GM04503 (cell line): ENCODE measurements around the gene SLC22A17.
"Not testable (repeated sequence)": the region's sequence is repeated elsewhere in the genome, so short reads cannot be mapped to it uniquely, and the experiment has no call there.

Source experiments
- DNase-seq: peaks from one replicate; pipeline ENCODE4 v3.0.0-alpha.2; 2012; ENCODE audit warnings: low read depth

The SLC22A17 gene

DNA sequence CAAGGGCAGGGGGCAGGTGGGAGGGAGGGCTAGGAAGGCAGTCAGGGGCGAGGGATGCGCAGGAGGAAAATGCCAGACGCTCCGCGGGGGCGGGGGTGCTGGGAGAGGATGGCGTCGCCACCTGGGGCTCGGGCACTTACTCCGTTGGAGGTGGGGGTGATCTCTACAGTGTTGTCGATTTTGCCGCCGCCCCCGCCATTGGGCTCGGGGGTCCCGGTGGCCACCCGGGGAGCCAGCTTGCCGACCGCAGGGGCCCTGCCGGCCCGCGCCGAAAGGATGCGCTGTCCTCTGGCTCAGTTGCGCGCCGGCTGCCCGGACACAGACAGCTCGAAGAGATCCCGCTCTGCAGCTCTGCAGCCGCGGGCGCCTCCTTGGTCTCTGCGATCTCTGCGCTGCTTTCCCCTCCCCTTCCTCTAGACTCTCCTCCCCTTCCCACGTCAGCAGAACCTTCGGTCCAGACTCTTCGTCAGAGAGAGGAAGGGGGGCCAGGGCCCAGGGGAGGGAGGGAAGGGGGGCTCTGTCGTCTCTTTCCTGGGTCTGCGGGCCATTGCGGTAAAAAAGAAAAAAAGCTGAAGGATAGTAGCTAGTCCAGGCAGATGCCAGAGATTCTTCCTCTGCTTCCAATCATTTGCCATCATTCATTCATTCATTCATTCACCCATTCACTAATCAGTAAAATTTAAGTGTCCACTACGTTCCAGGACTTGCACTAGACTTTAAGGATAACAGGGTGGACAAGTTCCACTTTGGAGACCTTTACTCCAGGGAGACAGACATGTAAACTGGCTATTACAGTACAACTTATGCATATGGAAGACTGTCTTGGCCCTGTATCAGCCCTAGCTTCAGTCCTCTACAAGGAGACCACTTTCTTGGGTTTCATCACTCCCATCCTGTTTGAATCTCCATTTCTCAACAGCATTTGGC lies at the start of gene SLC22A17:
SLC22A17 (minus strand) TSS at position 382 of the 927 bp plus-strand sequence.
- DNase-seq: peak; percentile 46

DNA sequence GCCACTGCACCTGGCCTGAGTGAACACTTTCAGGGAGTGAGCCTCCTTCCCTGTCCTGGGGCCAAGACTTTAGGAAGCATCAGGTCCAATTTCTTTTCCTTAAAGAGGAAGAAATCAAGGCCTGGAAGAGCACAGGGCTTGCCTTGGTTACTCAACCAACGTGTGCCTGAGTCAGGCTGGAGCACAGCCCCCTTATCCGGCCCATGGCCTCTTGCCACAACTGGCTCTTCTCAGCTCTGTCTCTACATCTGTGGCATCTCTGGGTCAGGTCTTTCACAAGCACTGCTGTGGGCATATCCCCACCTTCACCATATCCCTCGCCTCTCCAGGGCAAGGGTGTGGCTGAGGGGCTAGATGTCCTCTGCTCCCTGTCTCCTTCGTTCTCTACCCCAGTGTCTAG lies 48.6 kb upstream of the SLC22A17 start:
- DNase-seq: no peak

DNA sequence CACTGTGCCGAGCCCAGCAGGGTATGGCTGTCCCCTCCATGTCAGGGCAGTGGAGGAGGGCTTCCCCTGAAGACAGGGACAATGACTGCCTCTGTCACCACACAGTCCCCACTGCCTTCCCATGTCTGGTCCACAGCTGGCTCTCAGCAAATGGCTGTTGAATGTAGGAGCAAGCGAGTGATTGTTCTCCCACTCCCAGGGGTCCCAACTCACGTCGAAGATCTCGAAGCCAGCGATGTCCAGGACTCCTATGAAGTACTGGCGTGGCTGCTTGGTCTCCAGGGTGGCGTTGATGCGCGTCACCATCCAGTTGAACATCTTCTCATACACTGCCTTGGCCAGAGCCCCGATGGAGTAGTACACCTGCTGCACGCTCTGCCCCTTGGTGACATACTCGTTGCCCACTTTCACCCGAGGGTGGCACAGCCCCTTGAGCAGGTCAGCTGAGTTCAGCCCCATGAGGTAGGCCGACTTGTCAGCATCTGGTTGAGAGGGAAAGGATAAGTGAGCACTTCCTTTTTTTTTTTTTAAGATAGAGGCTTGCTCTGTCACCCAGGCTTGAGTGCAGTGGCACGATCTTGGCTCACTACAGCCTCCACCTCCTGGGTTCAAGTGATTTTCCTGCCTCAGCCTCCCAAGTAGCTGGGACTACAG lies 47.9 kb upstream of the SLC22A17 start:
- DNase-seq: not testable (repeated sequence)

DNA sequence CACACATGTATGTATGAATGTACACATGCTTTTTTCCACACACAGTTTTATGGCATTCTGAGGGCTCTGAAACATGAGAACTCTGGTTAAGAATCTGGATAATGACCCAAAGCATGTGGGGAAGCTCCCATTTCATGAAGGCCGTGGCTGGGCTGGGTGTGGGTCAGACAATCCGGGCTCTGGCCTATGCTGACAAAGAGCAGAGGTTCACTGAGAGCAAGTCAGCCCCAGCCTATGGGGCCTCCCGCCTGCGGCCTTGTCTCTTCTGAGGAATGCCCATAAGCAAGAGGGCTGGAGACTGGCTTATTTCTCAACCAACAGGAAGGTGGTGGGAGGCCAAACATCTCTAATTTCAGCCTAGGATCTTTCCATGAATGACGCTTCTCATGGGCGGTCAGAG lies 46.9 kb upstream of the SLC22A17 start:
- DNase-seq: no peak

DNA sequence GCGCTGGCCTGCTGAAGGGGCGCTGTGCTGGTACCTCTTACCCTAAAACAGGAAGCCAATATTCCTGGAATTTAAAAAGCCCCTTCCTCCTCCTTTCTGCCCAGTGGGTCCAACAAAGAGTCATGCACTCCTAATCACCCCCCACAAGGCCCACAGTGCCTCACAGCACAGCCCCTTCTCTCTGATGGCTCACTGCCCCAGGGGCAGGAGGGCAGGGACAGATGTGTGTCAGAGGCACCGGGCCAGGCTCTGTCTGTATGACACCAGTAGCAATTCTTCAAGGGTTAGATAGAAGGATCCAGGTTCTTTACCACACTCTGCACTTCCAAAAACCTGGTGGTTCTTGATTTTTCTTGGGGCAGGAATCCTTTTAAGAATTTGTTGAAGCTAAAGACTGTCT lies 46.4 kb upstream of the SLC22A17 start:
- no peak for DNase-seq

DNA sequence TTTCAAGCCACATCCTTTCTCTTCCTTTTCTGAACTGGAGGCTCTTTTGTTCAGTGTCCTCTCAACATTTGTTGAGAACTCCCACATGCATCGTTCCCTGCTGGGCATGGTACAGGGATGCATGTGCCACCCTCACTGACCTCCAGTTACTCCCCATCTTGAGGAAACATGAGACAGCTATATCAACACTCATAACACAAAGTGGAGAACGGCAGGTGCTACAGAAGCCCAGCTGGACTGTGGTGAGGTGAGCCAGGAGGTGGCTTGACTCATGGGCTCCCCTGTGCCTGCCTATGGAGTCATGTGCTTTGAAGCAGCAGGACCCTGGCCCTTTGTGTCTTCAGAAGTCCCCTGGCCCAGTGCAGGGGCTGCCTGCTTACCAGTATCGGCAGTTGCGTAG lies 45.7 kb upstream of the SLC22A17 start:
- no peak for DNase-seq

DNA sequence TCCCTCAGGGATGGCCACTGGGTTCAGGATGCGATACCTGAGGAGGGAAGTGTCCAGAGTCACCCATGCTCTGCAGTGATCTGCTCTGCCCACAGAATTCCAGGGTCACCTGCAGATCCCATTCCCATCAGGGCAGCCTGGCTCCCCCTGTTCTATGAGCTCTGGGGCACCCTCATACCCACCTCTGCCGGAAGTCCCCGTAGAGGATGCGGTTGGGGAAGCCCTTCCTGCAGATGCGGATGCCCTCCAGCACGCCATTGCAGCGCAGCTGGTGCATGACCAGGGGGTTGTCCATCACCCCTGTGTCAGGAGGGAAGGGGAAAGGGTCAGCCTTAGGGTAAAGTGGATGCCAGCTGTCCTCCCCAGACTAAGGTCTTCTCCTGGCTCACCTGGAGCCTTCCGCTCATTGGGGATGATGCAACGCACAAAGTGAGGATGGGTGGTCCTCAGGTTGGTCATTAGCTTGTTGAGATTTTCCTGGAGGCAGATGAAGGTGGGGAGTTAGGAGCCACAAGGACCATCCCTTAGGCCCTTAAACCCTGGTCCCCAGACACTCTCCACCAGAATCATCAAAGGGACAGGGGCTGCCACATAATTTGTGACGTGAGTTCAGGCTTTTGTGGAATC lies 44.2 kb upstream of the SLC22A17 start:
- DNase-seq: no peak

DNA sequence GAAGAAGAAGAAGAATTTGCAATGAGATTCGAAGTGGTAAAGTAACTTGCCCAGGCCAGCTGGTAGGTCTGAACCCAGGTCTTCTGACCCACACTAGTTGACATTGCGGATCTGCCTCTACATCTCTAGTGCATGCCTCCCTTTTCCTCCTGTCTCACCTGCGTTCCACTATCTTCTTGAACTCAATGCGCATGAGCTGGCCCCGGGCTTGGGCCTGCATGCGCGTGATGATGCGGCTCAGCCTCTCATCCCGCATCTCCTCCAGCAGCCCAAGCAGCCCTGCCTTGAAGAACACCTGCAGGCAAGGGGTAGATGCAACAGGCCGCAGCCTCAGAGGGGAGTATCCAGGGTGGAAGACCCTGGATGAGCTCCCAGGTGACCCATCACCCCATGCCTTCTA lies 43.4 kb upstream of the SLC22A17 start:
- DNase-seq: no peak

DNA sequence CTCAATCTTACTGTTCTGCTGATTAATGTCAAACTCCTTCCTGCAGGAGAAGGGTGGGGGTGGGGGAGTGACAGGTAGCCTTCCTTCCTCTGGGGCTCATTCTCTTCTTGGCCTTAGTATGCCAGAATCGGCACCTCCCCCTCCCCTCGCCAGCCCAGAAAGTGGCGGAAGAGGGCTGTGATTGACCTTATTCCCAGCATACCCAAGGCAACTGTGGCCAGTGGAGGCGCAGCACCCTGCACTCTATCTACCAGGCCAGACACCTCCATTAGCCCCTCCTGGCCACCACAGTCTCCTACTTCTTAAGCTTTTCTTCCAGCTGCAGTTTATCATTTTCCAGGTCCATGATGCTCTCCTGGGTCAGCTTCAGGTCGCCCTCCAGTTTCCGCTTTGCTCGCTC lies 39.9 kb upstream of the SLC22A17 start:
- no peak for DNase-seq

DNA sequence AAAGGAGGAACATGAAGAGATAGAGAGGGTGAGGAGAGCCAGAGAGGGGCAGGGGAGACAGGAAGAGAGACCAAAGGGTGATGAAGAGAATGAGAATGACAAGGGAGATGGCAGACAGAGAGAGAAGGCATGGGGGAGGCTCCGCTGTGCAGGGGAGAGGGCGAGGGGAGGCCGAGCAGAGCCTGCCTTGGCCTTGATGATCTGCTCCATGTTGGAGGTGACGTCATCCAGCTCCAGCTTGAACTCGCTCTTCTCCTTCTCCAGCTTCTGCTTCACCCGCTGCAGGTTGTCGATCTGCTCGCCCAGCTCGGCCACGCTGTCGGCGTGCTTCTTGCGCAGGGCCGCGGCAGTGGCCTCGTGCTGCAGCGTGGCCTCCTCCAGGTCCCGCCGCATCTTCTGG lies 37.2 kb upstream of the SLC22A17 start:
- DNase-seq: not testable (repeated sequence)

DNA sequence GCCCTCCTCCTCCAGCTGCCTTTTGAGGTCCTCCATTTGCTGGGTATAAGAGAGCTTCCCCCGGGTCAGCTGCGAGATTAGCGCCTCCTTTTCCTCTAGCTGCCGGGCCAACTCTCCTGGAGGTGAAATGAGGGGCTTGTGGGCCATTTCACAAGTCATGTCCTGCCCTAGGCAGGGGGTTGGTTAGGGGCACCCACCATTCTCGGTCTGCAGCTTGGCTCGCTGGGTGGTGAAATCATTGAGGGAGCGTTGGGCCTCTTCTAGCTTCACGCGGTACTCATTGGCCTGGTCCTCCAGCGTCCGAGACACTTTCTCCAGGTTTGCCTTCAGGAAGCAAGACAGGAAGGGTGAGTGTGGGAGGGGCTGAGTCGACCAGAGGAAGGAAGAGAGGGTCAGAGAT lies 36.7 kb upstream of the SLC22A17 start:
- no peak for DNase-seq

DNA sequence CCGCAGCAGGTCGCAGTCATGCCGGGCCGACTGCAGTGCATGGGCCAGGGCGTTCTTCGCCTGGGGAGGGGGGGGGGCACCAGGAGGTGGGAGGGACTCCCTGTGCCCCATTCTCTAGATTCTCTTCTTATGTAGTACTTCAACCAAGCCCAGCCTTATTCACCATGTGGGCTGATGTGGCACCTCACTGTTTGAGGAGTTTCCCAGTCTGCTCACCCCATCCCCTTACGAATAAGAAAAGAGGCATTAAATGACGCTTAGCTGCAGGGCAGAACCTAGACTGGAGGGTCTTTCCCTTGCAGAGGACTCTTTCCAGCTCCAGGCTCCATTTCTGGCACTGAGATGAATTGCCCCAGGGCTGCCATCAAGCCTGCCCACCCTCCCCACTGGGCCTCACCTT lies 36.3 kb upstream of the SLC22A17 start:
- no peak for DNase-seq

DNA sequence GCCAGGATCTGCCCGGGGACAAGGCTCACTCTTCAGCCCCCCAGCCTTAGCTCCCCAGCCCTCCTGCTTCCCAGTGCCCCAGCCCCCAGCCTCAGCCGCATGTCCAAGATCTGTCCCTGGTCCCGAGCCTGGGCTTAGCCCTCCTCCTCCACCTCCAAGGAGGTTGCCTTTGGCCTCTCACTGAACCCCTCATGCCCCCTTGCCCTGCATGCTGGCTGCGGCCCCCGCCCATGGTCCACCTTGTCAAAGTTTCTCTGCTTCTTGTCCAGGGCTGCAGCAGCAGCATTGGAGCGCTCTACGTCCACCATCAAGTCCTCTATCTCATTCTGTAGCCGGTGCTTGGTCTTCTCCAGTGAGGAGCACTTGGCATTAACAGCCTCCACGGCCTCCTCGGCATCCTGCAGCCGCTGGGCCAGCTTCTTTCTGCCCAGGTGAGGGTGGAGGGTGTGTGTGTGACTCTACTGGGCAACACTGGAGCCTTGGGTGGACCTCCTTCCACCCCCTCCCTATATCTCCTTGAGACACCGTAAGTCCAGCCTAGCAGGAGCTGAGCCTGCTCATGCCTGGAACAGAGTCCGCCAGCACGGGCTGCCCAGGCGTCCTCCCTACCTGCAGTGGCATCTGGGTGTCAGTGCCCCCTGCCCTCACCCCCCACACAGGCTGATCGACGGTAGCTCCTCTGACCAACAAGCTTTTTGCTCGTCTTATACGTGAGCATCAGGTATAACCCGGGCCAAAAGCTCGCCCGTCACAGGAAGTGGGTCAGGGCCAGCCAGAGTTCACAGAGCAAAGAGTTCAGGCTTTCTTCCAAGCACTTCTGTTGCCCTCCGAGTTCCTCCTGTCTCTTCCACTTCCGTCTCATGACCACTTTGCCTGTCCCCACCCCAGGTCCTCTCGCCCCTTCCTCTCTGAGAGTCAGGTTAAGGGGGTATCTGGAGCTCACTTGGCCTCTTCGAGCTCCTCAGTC lies 35.5 kb upstream of the SLC22A17 start:
- DNase-seq: no peak

DNA sequence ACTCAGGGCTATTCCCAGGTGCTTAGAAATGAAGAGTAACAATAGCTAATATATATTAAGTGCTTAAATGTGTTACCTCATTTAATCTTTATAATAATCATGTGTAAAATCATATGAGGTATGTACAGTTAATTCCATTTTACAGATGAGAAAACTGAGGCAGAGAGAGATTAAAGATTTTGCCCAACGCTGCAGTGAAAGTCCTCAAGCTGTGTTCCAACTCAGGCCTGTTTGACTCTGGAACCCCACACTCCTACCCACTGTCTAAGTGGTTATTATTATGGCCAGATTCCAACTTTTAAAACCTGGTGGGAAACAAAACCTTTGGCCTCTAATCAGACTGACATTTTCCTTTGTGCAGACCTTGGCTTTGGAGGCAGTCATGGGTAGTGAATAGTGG lies 34.3 kb upstream of the SLC22A17 start:
- no peak for DNase-seq

DNA sequence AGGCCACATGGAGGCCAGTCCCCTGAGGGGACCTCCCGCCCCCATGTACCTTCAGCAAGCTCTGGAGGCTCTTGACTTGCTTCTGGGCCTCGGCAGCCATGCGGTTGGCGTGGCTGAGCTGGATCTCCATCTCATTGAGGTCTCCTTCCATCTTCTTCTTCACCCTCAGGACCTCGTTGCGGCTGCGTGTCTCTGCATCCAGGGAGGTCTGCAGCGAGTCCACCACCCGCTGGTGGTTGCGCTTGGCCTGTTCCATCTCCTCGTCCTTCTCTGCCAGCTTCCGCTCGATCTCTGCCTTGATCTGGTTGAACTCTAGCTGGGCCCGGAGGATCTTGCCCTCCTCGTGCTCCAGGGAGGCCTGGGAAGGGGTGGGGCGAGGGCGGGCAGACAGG lies 33.6 kb upstream of the SLC22A17 start:
- DNase-seq: not testable (repeated sequence)

DNA sequence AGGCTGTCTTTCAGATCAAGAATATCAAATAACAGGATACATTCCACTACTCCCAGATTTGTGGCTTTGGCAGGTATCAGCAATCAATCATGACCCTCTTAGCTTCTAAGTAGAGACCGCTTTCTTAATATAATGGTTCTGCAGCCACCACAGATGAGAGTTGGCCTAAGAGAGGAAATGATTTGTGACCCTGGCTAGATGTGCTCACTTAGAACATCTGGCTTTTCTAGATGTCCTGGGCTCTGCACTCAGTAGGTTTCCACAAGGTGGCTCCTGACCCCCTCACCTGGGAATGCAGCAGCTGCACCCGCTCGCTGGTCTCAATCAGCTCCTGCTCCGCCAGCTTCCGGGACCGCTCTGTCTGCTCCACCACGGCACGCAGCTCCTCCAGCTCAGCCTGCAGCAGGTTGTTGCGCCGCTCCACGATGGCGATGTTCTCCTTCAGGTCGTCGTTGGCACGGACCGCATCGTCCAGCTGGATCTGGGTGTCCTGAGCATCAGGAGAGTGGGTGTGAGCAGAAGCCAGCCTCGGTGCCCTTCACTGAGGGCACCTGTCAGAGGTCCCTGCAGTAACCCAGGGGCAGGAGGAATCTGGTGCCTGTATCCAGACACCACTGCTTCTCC lies 33.1 kb upstream of the SLC22A17 start:
- DNase-seq: no peak

DNA sequence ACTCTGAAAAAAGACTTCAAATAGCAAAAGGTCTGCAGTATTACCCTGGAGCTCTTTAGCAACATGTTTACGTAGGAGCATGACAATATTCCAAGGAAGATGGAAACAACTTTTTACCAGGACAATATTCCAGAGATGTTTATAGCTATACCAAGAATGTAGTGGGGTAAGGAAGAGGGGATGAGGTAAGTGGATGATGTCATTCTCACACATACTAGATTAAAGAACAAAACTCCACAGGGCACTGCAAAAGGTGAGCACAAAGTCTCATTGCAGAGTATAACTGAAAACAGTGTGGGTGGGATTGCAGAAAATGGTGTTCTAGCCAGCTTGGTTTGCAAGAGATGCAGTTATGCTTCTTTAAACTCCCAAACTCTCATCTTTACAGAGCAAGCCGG lies 32.6 kb upstream of the SLC22A17 start:
- no peak for DNase-seq

DNA sequence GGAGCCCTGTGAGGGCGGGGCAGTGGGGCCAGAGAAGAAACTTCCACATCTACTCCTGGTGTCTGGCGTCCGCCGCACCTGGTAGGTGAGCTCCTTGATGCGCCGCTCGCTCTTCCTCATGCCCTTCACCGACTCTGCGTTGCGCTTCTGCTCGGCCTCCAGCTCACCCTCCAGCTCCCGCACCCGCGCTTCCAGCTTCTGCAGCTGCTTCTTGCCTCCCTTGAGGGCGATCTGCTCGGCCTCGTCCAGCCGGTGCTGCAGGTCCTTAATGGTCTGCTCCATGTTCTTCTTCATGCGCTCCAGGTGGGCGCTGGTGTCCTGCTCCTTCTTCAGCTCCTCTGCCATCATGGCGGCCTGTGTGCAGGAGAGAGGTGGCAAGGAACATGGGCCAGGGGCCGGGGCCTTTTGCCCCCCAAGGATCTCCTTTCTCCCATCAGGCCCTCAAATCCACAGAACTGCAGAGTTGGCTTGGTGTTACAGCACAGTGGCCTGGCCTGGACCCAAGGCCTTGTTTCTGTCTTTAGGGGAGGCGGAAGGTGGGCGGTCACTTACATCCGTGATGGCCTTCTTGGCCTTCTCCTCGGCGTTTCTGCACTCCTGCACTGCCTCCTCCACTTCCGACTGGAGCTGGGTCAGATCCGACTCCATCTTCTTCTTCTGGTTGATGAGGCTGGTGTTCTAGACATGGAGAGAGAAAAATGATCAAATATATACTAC lies 31.8 kb upstream of the SLC22A17 start:
- DNase-seq: no peak

DNA sequence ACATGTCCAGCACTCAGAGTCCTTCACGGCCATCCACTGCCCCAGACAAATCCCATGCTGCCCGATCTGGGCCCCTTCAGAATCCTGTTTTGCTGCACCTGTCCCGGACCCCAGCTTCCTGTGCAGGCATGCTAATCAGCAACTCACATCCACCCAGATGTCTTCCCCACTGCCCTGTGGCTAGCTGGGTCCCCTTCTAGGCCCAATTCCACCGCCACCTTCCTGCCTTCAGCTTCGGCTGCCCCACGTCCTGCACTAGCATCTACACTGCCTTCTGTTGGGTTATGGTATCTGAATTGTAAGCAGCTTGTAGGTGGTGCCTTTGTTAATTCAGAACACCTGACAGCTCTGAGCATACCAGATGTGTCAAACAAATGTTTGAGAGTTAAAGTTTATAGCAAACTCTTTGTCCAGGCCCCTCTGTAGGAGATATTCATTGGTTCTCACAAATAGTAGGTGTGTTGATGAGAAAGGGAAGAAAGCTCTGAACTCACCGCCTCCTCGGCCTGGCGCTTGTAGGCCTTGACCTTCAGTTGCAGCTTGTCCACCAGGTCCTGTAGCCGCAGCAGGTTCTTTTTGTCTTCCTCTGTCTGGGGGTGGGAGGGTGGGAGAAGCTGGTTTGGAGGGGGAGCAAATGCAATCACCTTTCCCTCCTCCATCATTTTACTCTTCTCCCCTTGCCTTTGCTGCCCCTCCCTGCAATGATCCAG lies 30.2 kb upstream of the SLC22A17 start:
- DNase-seq: no peak

DNA sequence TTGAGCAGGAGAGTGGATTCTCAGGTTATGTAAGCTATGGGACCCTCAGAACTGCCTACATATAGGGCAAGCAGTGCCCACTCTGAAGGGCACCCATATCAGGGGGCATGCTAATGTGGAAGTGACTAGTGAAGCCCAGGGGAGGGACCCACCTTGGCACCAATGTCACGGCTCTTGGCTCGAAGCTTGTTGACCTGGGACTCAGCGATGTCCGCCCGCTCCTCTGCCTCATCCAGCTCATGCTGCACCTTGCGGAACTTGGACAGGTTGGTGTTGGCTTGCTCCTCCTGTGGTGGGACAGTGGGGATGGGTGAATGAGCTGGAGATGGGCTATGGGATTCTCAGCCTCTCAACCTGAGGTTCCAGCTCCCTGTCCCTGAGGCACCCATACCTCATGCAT lies 29.6 kb upstream of the SLC22A17 start:
- no peak for DNase-seq
